Stimulated activated CD4-positive, alpha-beta T cell treated with anti-CD3 and anti-CD28 coated beads, Interleukin-4, amount 100 ng/mL, for 4 hours (primary cell): Measurements from ENCODE around the gene SERINC2.

Experiments
- DNase-seq, 2 experiments: peaks; one replicate each; pipeline ENCODE4 v3.0.0-alpha.2; 2020

SERINC2 gene

GRCh38 chr1:31412732-31413404, at the start of gene SERINC2:
SERINC2 (plus strand) TSS chr1:31413213; CDS start chr1:31413266, 53 bp downstream.
- DNase-seq, result peak in 1 of 2 experiments; percentile 36

DNA sequence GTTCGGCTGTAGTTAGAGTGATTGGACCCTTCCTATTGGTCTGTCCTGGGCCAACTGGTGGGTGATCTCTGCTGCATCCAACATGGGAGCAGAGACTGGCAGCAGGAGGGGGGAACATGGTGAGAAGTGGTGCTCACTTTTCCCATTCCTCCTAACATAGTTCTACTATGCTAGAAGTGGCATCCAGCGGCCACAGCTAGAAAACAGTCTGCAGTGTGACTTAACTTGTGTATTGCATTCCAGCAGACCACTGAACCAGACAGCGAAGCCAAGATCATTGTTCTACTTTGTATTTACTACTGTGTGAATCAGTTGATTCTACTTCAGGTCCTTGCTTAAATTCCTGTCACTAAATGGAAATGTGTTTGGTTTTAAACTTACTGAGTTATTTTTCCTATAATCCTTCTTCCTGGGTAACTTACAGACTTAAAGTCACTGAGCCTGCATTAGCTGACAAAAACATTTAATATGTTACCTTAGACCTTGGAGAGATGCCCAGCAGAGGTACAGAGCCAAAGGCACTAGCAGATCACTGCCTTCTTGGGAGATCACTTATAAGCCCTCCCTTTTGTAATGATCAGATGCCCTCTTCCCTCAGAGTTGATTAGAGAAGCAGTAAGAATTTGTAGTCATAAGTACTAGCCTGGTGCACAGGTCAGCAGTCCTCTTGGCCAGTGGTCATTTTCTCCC, 48.3 kb upstream of the SERINC2 start:
- DNase-seq, result no peak

DNA sequence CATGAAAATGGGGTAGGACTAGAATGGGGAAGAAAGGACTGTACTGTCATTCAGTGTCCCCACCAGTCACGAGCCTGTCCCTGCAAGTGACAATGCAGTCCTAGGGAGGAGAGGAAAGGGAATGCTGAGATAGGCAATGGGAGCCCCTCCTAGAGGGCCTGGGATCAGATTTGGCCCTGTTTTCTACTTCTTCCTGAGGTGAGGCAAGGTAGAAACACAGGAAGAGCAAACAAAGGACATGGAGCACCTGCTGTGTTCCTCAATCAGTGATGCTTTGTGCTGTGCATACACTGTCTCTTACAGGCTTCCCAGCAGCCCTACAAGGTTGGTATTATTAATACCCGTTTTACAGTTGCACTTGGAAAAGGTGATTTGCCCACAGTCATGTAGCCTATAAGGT, 46.2 kb upstream of the SERINC2 start:
- DNase-seq, result no peak

- no peak for DNase-seq
These were observed 44.4 kb upstream of the SERINC2 start for GRCh38 chr1:31368611-31369107.

DNA sequence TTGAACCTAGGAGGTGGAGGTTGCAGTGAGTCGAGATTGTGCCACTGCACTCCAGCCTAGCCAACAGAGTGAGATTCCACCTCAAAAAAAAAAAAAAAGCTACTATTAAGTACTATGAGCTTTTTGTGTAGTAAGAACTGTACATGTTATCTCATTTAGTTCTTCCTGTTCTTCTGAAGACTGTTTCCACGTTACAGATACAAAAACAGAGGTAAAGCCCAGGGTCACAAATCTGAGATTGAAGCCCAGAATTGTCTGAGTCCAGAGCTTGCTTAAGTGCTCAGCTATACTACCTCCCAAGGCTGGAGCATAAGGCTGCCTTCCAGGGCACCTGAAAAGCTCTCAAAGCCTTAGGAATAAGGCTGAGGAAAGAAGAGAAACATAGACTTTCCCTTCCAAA, 43.0 kb upstream of the SERINC2 start:
- DNase-seq, result no peak

GRCh38 chr1:31370565-31370964, 42.4 kb upstream of the SERINC2 start:
- no peak for DNase-seq

DNA sequence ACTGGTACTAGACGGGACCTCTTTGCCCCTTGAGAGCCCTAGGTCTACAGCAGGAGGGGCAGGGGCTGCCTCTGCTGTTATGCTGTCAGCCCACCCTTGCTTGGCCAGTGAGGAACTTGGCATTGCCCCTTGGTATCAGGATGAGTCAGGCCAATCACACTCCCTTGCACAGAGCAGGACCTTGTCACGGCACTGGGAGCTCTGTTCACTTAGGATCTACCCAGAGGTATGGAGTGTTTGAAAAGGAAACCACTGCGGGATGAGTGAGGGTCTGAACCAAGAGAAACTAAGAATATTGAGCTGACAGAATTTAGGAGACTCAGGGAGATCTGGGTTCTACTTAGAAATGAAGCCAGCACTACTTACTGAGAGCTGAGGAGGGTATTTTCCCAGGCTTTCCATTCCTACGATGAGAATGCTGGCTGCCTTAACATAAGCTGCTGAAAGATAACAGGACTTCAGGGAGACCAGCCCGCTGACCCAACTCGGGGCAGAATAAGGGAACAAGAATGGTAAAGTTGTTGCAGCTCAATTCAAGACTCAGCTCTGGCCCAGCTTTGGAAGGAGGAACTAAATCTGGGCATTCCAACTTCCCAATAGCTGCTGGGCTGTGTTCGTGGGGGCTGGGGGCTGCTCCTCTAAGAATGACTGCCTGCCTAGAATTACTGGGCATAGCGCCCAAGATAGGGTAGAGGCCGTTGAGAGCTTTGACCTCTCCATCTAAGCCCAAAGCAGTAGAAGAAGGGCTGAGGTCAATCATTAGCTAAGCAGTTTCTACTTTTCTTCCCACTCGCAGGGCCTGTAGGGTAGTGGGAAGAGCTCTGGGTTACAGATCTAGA, 41.7 kb upstream of the SERINC2 start:
- no peak for DNase-seq

- no peak for DNase-seq
These were observed 41.0 kb upstream of the SERINC2 start for GRCh38 chr1:31372051-31372450.

GRCh38 chr1:31372751-31373055, 40.3 kb upstream of the SERINC2 start:
- no peak for DNase-seq

GRCh38 chr1:31373056-31373896, 39.7 kb upstream of the SERINC2 start, which contains the start of gene FABP3:
FABP3 (minus strand) TSS chr1:31373076; CDS start chr1:31373014, 62 bp downstream.
- peak in 1 of 2 experiments; percentile 4 for DNase-seq

DNA sequence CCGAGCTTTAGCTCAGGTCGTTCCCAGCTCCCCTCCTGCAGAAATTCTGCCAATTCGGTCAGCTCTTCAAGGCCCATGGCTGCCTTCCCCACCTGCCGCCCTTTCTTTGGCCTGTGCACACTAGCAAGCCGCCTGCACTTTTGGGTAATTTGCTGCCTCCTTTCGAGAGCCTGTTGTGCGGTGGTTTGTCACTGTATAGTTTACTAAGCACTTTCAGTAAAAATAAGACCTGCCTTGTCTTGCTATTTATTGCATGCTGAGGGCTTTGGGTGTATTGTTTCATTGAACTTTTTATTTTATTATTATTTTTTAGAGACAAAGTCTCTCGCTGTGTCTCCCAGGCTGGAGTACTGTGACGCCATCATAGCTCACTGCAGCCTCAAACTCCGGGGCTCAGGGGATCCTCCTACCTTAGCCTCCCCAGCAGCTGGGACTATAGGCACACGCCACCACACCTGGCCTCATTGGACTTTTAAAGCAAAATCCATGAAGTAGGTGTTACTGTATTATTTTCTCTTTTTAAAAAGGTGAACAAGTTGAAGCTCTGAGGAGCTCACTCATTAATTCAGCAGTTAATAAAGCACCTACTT, 39.0 kb upstream of the SERINC2 start:
- no peak for DNase-seq

DNA sequence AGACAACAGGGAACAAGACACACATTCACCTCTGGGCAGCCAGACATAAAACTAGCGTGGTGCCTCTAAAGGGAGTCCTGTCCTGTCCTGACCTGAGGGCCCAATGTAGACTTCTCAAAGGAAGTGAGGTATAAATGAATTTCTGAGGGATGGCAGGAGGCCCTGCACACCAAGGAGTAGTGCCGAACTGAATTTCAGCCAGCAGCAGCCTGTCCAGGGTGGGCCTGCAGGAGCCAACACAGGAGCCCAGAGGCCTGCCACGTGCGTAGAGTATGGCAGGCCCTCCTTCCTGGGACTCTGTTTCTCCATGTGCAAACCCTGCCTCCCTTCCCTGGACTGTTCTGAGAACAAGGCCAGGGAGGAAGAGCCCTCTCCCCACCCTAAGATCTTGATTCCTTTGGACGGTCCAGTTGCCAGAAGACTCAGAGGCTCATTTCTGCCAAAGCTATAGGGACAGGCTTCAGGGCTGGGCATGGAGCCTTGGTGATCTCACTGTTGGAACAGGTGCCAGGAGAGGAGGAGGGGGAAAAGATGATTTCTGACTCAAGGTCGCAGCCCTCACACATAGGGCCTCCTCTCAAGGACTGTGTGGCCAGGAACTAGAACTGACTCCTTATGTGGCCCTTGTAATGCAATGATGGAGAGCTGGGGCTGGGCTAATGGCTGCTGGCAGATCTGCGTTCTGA, 38.4 kb upstream of the SERINC2 start:
- DNase-seq, result no peak

GRCh38 chr1:31376375-31377134, 36.5 kb upstream of the SERINC2 start:
- no peak for DNase-seq

DNA sequence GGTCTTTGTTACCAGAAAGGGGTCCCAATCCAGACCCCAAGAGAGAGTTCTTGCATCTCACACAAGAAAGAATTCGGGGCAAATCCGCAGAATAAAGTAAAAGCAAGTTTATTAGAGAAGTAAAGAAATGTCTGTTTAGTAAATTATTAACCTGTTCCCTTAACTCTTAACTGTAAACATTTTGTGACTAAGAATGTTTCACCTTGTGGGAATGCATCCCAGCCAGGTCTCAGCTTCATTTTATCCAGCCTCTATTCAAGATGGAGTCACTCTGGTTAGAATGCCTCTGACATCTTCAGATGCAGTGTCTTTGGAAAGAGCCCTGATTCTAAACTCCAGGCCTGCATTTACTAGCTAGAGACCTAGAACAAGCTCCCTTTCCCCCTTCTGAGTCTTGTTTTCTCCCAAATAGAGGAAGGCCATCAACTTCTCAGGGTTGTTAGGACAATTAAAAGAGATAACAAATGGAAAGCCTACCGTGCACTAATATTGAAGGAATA, 35.6 kb upstream of the SERINC2 start:
- no peak for DNase-seq

- DNase-seq, result no peak
These were observed 35.0 kb upstream of the SERINC2 start for GRCh38 chr1:31378001-31378400.

DNA sequence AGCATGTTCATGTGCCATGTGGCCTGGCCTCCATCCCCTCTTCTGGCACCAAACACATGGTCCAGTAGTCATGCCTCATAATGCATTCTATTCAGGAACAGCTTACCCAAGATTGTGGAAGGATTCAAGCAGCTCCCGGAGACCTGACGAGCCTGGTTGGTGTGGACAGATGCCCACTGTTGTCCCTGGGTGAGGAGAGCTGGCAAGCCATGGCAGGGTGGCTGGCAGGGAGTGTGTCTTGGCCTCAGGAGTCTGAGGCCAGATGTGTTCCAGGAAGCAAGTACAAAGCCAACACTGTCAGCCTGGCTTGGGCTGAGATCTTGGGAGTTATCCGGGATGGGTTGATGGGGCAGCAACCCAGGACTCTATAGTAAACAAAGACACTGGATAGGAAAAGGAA, 32.8 kb upstream of the SERINC2 start:
- DNase-seq, result no peak

DNA sequence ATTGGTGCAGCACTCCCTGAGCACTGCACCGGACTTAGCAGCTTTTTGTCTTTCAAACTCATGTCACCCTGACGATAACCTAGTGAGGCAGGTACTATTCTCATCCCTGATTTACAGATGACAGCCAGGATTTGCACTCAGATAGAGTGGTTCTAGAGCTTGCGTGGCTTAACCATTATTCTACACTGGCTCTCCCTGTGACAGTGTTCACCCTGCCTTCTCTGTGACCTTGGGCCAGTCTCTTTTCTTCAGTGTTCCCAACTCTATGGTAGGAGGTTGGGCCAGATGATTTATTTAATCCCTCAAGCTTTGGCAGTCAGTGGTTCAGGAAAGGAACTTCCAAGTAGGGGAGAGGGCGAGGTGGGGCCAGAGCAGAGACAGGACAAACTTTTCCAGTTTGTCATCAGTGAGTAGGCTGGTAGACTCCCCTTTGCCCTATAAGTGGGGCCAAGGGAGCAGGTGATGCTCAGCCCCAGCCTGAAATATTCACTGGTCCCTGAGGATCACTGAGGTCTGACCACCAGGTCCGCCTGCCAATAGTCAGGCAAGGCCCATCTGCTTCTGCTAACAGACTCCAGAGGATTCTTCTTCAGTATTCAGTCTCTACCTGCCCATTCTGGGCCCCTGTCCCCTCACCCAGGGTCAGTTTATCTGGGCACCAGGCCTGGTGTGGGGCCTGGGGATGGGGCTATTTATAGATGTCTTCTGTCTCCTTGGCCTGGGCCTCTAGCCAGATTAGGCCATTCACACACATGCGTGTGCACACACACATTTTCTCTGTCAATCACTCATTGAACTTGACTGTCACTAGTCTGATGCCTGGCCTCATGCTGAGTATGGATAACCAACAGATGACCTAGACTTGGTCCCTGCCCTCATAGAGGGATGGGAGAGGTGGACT, 31.4 kb upstream of the SERINC2 start:
- DNase-seq, result no peak

DNA sequence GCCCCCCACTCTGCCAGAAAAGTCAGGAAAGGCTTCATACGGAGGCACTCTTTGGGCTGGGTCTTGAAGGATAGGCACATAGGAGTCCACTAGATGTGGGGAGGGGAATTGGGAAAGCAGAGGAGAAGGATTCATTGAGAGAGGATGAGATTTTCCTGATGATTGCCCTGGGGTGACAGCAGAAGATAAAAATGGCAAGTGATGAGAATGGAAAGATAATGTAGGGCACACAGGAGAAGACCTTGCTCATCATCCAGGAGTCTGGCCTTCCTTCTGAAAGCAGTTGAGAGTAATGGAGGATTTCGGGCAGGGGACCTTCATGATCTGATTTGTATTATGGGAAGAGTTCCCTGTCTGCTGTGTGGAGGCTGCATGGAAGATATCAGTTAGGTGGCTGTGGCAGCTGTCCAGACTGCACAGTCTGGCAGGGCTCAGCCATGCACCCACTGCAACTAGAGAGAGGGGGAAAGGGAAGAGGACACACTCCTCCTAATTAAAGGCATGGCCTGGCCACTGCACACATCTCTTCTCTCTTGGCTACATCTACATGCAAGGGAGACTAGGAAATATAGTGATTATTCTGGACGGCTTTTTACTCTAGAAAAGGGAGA, 30.5 kb upstream of the SERINC2 start:
- no peak for DNase-seq

- DNase-seq, result no peak
These were observed 29.0 kb upstream of the SERINC2 start for GRCh38 chr1:31383967-31384366.
